K562 (cell line): Measurements from ENCODE around the gene DNAH3. TPM values are rescaled to one million over a fixed set of nuclear protein-coding genes. Genes with fewer than 3 reads are reported as not detected.
A peak's percentile ranks its signal among the peaks of the same experiment; 100 is the strongest.

Experiments used
- FOXA1 ChIP-seq: fragments of 450-650 bp; IDR thresholded peaks from 2 replicates; pipeline ENCODE4 v1.6.1; 2016; ENCODE audit warnings: mild to moderate bottlenecking, borderline replicate concordance
- HDAC6 ChIP-seq: IDR thresholded peaks from 2 replicates; pipeline ENCODE4 v1.6.1; 2012; ENCODE audit warnings: low read depth, mild to moderate bottlenecking, control low read depth, inconsistent platforms, low read length, moderate library complexity
- HNRNPH1 ChIP-seq: fragments of 200-400 bp; formaldehyde crosslinking; optimal IDR thresholded peaks from 2 replicates; pipeline ENCODE3; 2017; ENCODE audit warnings: low read depth, mild to moderate bottlenecking, low read length, moderate library complexity
- KDM5B ChIP-seq: fragments of 200-600 bp; sonication (generic); IDR thresholded peaks from 2 replicates; pipeline ENCODE4 v1.6.1; 2012; ENCODE audit warnings: low read depth, mild to moderate bottlenecking, moderate library complexity, low read length, control low read depth, inconsistent platforms; ENCODE audit not compliant: insufficient replicate concordance
- MCM5 ChIP-seq: fragments of 450-650 bp; IDR thresholded peaks from 2 replicates; pipeline ENCODE4 v1.6.1; 2016; ENCODE audit warnings: low read depth
- U2AF1 ChIP-seq: fragments of 200-400 bp; formaldehyde crosslinking; optimal IDR thresholded peaks from 2 replicates; pipeline ENCODE3; 2017; ENCODE audit warnings: mild to moderate bottlenecking, low read depth, low read length, moderate library complexity
- polyA plus RNA-seq, 8 experiments: library from polyadenylated mRNA; depleted of rRNA in 4 of 8; stranded (reverse) in 5 of 8; unstranded in 3 of 8; fragments of >200 nt; fragmentation: Nextera tagmentation in 2 of 8; fragmentation: Illumina TruSeq in 1 of 8; extraction: Ambion mirVana in 2 of 8; extraction: Trizol in 1 of 8; gene quantifications; 2 replicates each; pipeline versions ENCODE4 v1.2.1 to v1.2.3, GENCODE V29; 2011 to 2014; ENCODE audit warnings: inconsistent platforms in 1 of 8, missing spikeins in 1 of 8
- total RNA-seq, 7 experiments: library from RNA; depleted of rRNA in 6 of 7; stranded (reverse); fragments of >200 nt in 6 of 7; fragmentation: Illumina TruSeq in 2 of 7; extraction: Trizol in 2 of 7; gene quantifications; 2 replicates each; pipeline versions ENCODE4 v1.2.1 to v1.2.3, GENCODE V29; 2011 to 2021; ENCODE audit warnings: low replicate concordance in 1 of 7
- TF ChIP-seq, protein P1 (sequence below), 2 experiments: fragments of 450-650 bp in 1 of 2; sonication (generic) in 1 of 2; formaldehyde crosslinking in 1 of 2; IDR thresholded peaks; 2 replicates each; pipeline versions ENCODE4 v1.7.1 to v1.9.0; 2016 to 2022; ENCODE audit warnings: inconsistent platforms in 1 of 2, mild to moderate bottlenecking in 1 of 2, missing genetic modification reagents in 1 of 2
- TF ChIP-seq, protein P2 (sequence below): sonication (generic); IDR thresholded peaks from 2 replicates; pipeline ENCODE4 v1.6.1; 2016
- TF ChIP-seq, protein P3 (sequence below): fragments of 450-650 bp; formaldehyde crosslinking; IDR thresholded peaks from 2 replicates; pipeline ENCODE4 v1.4.0; 2020; ENCODE audit warnings: mild to moderate bottlenecking, mixed read lengths
- TF ChIP-seq, protein P4 (sequence below): sonication (generic); formaldehyde crosslinking; IDR thresholded peaks from 2 replicates; pipeline ENCODE4 v1.8.1; 2023; ENCODE audit warnings: missing genetic modification reagents, mild to moderate bottlenecking, borderline replicate concordance

DNAH3 gene
- total and polyA plus RNA-seq, 9 of the 15 experiments (the other 6 are each of a cell fraction or from before 2014, with no cell fraction given) = 0.32 to 0.84 (median 0.44) TPM

DNA sequence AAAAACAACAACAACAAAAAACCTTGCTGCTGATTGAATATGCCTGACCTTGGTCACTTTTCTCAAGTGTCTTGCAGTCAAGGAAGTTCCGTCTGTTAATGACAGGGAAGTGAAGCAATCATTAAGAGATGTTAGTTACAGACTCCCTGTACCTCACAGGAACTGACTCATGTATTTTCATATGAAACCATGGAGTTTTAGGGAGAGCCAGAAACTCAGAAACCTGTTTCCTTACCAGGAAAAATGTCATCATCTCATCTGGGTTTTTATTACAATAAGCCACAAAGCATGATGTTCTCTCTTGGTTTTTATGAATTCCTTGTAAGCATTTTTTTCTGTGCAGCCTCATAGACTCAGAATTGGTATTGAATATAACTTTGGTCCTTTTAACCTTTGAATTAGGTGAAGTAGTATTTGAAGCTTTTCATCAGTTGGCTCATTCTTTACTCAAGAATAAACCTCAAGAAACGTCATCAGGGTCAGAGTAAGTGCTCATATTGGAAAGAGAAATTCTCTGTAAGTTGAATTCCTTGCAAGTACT lies 239.8 kb downstream of the DNAH3 start (continued):
- TF ChIP-seq, protein P1, sequence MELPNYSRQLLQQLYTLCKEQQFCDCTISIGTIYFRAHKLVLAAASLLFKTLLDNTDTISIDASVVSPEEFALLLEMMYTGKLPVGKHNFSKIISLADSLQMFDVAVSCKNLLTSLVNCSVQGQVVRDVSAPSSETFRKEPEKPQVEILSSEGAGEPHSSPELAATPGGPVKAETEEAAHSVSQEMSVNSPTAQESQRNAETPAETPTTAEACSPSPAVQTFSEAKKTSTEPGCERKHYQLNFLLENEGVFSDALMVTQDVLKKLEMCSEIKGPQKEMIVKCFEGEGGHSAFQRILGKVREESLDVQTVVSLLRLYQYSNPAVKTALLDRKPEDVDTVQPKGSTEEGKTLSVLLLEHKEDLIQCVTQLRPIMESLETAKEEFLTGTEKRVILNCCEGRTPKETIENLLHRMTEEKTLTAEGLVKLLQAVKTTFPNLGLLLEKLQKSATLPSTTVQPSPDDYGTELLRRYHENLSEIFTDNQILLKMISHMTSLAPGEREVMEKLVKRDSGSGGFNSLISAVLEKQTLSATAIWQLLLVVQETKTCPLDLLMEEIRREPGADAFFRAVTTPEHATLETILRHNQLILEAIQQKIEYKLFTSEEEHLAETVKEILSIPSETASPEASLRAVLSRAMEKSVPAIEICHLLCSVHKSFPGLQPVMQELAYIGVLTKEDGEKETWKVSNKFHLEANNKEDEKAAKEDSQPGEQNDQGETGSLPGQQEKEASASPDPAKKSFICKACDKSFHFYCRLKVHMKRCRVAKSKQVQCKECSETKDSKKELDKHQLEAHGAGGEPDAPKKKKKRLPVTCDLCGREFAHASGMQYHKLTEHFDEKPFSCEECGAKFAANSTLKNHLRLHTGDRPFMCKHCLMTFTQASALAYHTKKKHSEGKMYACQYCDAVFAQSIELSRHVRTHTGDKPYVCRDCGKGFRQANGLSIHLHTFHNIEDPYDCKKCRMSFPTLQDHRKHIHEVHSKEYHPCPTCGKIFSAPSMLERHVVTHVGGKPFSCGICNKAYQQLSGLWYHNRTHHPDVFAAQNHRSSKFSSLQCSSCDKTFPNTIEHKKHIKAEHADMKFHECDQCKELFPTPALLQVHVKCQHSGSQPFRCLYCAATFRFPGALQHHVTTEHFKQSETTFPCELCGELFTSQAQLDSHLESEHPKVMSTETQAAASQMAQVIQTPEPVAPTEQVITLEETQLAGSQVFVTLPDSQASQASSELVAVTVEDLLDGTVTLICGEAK (IDR thresholded peaks at IDR 0.05) = 0 out of 2 replicates have a peak, but pooled peaks have one; percentile 21
- TF ChIP-seq, protein P1 (CRISPR knock-in tag; IDR thresholded peaks at IDR 0.05) = no peak
- no peak for TF ChIP-seq HNRNPH1
- TF ChIP-seq MCM5 = no peak
- TF ChIP-seq HDAC6 = no peak
- TF ChIP-seq, protein P2, sequence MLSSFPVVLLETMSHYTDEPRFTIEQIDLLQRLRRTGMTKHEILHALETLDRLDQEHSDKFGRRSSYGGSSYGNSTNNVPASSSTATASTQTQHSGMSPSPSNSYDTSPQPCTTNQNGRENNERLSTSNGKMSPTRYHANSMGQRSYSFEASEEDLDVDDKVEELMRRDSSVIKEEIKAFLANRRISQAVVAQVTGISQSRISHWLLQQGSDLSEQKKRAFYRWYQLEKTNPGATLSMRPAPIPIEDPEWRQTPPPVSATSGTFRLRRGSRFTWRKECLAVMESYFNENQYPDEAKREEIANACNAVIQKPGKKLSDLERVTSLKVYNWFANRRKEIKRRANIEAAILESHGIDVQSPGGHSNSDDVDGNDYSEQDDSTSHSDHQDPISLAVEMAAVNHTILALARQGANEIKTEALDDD = peak; percentile 48; the same call in 1 of the 2 replicates
- no peak for TF ChIP-seq KDM5B
- no peak for TF ChIP-seq FOXA1
- TF ChIP-seq, protein P3, sequence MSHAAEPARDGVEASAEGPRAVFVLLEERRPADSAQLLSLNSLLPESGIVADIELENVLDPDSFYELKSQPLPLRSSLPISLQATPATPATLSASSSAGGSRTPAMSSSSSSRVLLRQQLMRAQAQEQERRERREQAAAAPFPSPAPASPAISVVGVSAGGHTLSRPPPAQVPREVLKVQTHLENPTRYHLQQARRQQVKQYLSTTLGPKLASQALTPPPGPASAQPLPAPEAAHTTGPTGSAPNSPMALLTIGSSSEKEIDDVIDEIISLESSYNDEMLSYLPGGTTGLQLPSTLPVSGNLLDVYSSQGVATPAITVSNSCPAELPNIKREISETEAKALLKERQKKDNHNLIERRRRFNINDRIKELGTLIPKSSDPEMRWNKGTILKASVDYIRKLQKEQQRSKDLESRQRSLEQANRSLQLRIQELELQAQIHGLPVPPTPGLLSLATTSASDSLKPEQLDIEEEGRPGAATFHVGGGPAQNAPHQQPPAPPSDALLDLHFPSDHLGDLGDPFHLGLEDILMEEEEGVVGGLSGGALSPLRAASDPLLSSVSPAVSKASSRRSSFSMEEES (CRISPR knock-in tag) = no peak
- no peak for TF ChIP-seq U2AF1
- TF ChIP-seq, protein P4, sequence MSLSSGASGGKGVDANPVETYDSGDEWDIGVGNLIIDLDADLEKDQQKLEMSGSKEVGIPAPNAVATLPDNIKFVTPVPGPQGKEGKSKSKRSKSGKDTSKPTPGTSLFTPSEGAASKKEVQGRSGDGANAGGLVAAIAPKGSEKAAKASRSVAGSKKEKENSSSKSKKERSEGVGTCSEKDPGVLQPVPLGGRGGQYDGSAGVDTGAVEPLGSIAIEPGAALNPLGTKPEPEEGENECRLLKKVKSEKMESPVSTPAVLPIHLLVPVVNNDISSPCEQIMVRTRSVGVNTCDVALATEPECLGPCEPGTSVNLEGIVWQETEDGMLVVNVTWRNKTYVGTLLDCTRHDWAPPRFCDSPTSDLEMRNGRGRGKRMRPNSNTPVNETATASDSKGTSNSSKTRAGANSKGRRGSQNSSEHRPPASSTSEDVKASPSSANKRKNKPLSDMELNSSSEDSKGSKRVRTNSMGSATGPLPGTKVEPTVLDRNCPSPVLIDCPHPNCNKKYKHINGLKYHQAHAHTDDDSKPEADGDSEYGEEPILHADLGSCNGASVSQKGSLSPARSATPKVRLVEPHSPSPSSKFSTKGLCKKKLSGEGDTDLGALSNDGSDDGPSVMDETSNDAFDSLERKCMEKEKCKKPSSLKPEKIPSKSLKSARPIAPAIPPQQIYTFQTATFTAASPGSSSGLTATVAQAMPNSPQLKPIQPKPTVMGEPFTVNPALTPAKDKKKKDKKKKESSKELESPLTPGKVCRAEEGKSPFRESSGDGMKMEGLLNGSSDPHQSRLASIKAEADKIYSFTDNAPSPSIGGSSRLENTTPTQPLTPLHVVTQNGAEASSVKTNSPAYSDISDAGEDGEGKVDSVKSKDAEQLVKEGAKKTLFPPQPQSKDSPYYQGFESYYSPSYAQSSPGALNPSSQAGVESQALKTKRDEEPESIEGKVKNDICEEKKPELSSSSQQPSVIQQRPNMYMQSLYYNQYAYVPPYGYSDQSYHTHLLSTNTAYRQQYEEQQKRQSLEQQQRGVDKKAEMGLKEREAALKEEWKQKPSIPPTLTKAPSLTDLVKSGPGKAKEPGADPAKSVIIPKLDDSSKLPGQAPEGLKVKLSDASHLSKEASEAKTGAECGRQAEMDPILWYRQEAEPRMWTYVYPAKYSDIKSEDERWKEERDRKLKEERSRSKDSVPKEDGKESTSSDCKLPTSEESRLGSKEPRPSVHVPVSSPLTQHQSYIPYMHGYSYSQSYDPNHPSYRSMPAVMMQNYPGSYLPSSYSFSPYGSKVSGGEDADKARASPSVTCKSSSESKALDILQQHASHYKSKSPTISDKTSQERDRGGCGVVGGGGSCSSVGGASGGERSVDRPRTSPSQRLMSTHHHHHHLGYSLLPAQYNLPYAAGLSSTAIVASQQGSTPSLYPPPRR = no peak
